ENCODE measurements around the gene EBF3.

EBF3 gene

GRCh38 chr10:129960481-129961156 is 3.5 kb downstream of the EBF3 start:
- no peak for TF ChIP-seq JUND (IDR thresholded peaks at IDR 0.05; ENCODE audit: low read depth)
- in situ Hi-C loops (cut with HindIII; ENCODE audit: low pct_unique_long_range_greater_than_20kb, low sequenced_read_pairs): no loop called here
- DNase-seq (ENCODE audit: low read depth in 1 of 2, low spot score in 1 of 2): no peak

- no peak for TF ChIP-seq JUND (IDR thresholded peaks at IDR 0.05; ENCODE audit: low read depth)
- in situ Hi-C loops (cut with HindIII; ENCODE audit: low pct_unique_long_range_greater_than_20kb, low sequenced_read_pairs): no loop called here
- no peak for DNase-seq (ENCODE audit: low read depth in 1 of 2, low spot score in 1 of 2)
These were observed 4.3 kb downstream of the EBF3 start for GRCh38 chr10:129959544-129960480.

DNA sequence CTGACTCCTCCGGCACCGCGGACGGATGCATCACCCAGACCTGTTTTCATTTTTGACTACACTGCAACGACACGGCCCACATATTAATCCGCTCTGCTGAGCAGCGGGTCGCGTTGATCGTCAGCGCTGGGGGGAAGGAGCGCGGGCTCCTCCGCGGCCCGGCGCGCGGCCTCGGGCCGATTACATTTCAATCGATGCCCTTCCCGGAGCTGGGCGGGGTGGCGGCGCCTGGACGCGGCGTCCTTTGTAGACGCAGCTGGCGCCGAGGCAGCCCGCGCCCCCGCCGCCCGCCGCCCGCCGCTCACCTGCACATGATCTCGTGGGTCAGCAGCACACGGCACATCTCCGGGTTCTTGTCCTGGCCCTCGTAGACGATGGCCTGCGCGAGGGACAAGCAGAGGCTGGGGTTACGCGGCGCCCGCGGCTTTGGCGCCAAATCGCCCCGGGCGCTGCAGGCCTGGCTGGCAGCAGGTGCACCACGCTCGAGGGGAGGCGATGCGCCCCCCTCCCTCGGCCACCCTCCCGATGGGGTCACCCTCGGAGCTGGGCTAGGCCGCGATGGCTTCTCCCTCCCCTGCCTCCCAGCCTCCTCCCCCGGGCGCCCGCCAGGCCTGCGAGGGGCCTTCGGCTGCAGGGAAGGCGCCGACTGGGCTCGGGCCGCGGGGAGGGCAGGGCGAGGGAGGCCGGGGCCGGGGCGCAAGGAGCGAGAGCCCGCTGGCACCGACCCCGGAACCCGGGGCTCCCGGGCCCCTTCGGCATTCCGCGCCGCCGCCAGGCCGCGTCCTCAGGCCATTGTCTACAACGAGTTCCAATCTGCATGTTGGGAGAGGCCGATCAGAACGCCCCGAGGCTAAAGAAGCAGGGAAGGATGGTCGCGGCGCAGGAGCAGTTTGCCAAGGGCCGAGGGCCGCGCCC is 5.2 kb downstream of the EBF3 start:
- in situ Hi-C loops (cut with HindIII; ENCODE audit: low pct_unique_long_range_greater_than_20kb, low sequenced_read_pairs): no loop called here
- TF ChIP-seq JUND (IDR thresholded peaks at IDR 0.05; ENCODE audit: low read depth): no peak
- no peak for DNase-seq (ENCODE audit: low read depth in 1 of 2, low spot score in 1 of 2)

GRCh38 chr10:129958148-129958628 is 5.9 kb downstream of the EBF3 start:
- in situ Hi-C loops (cut with HindIII; ENCODE audit: low pct_unique_long_range_greater_than_20kb, low sequenced_read_pairs): no loop called here
- no peak for TF ChIP-seq JUND (IDR thresholded peaks at IDR 0.05; ENCODE audit: low read depth)
- DNase-seq (ENCODE audit: low read depth in 1 of 2, low spot score in 1 of 2): no peak

DNA sequence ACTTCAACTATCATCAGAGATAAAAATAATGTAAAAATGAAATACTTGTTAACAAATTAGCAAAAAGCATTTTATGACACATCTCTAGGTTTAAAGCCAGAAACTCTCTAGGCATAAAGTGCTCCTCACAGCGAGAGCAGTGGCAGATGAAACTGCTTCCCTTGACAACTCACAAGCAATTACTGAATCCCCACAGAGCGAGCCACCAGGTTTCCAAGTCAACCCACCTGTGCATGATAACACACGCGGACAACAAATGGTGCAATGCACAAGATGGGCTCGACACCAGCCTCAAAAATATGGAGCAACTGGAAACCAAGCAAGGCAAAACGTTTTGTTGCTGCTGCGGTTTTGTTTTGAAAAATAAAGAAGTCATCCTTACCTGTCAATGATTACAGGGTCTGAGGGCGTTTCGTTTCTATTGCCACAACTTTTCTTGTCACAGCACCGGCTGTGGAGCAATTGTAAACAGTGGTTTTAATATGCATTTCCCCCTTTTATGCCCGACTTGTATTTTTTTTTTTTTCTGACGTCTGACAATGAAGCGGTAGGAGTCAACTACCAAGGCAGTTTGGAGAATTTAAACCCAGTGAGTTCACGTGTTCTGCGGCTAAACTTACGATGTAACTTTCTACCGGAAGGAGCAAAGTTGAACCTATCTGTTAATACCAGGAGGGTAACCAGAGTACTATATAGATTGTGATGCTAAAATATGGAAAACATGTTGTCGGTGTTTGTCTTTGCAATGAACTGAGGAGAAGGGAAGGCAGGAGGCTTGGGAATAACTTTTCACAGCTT is 7.0 kb downstream of the EBF3 start:
- TF ChIP-seq JUND (IDR thresholded peaks at IDR 0.05; ENCODE audit: low read depth): no peak
- in situ Hi-C loops (cut with HindIII; ENCODE audit: low pct_unique_long_range_greater_than_20kb, low sequenced_read_pairs): no loop called here
- no peak for DNase-seq (ENCODE audit: low read depth in 1 of 2, low spot score in 1 of 2)

GRCh38 chr10:129956286-129956670 is 7.8 kb downstream of the EBF3 start:
- TF ChIP-seq JUND (IDR thresholded peaks at IDR 0.05; ENCODE audit: low read depth): no peak
- no peak for DNase-seq (ENCODE audit: low read depth in 1 of 2, low spot score in 1 of 2)
- in situ Hi-C loops (cut with HindIII; ENCODE audit: low pct_unique_long_range_greater_than_20kb, low sequenced_read_pairs): no loop called here

DNA sequence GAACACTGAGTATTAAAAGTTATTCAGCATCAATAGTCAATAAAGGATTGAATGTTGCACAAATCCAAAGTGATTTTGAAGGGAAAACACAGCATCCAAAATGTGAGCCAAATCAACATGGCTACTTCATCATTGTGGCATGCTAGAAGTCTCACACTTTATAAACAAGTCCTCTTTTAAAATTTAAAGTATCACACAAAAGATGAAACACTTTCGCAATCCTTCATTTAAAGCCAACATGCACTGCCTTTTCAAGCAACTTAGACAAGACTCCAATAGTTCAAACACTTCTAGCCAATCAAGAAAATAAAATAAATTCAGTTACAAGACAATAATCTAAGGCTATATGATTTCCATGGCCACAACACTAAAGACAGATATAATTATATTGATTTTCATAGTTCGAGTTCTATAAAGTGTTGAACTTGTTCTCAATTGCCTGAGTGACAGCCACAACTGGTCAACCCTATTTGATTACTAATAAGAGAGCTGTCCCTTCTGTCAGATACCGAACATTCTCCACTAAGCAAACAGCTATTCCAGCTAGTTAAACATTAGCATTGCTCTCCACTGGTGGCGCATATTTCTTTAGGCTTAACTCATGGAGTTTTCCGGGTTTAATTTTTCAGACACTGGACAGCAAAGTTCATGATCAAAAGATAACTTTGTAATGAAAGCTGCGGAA is 8.3 kb downstream of the EBF3 start:
- peak; percentile 25 to 61 for DNase-seq (ENCODE audit: low read depth in 1 of 2, low spot score in 1 of 2)
- TF ChIP-seq JUND (IDR thresholded peaks at IDR 0.05; ENCODE audit: low read depth): no peak
- in situ Hi-C loops (cut with HindIII; ENCODE audit: low pct_unique_long_range_greater_than_20kb, low sequenced_read_pairs): no loop called here

DNA sequence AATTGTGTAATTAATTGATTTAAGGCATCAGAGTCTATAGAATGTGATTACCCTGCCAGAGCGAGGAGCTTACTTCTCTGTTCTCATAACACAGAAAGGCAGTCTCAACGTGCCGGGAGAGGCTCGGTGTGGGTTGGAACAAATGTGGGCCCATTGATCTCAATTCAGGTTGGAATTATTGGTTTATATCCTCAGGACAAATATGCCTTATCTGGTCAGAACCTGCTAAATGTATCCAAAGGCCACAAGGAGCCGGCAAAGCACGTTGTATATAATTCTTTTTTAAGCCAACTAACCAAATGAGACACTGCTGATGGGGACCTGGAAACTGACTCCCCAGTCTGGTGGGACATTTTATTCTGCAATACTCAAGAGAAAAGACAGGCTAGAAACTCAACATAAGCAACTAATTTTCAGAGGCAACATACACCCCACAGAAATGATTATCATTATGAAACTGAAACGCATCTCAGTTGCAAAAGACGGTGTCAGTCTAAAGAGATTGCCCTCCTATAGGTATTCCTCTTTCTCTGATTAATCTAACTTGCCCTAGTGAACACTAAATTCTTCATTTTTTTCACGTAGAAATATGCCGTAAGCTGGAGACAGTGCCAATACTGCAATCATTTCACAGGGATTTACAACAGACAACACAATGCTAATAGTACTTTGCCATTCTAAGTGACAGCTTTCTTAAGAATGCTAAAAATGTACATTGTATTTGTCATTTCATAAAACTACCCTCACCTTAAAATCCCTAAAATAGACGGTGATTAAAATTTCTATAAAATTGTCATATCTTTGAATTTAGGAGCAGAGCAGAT is 9.4 kb downstream of the EBF3 start:
- DNase-seq (ENCODE audit: low read depth in 1 of 2, low spot score in 1 of 2): no peak
- in situ Hi-C loops (cut with HindIII; ENCODE audit: low pct_unique_long_range_greater_than_20kb, low sequenced_read_pairs): no loop called here
- TF ChIP-seq JUND (IDR thresholded peaks at IDR 0.05; ENCODE audit: low read depth): no peak

DNA sequence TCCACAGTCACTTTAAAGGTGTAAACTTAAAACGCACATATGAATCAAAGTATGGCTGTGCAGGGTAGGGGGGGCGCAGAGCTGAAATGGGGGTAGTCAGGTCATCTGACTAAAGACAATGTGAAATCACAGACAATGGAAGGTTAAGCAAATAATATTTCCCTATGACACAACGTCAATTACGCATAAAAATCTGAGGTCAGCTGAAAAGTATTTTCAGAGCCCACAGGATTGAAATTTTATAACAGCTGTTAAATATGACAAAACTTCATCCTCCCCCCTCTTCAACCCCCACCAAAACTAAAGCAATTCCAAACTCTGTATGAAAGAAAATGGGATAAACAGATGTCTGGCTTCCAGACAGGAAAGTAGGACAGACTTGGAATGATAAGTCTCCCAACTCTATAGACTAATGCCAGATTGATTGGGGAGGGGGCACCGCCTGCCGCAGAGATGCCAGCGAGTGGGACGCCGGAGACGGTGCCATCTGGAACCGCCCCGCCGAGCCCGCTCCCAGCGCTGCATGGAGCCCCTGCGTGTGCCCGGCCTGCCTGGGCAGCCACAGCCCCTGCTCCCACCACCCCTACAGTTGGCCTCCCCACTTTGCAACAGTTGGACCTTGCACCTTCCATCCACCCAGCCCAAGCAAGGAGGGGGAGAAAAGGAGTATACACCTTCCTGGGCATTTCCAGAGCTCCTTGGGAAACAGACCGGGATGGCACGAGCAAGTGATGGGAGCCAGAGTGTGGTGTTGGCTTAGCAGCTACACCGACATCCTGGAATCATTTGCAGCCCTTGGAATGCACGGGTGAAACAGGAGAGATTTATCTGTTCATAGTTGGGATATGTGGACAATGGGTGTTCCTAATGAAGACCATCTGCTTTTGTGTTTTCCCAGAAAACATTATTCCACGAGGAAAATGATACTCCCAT is 10.7 kb downstream of the EBF3 start:
- no peak for DNase-seq (ENCODE audit: low read depth in 1 of 2, low spot score in 1 of 2)
- no peak for TF ChIP-seq JUND (IDR thresholded peaks at IDR 0.05; ENCODE audit: low read depth)
- in situ Hi-C loops (cut with HindIII; ENCODE audit: low pct_unique_long_range_greater_than_20kb, low sequenced_read_pairs): no loop called here
